HCT116 (cell line): ENCODE results near the gene SMARCE1. TPM values are rescaled to one million over a fixed set of nuclear protein-coding genes. Genes with fewer than 3 reads are reported as not detected.

ENCODE experiments used
- ATAC-seq: fragments of 200-7000 bp; cut with Tn5 transposase; 2 replicates; pipeline ENCODE4 v1.9.1; 2020; ENCODE audit warnings: mild to moderate bottlenecking, moderate library complexity
- BruUV-seq: library from RNA; stranded (reverse); fragments of 400-500 nt; replicated peaks from 2 replicates; lab custom pipeline; 2021; lab: Mats Ljungman, UMichigan
- CTCF ChIA-PET: fragments of 300-600 bp; sonication (Branson Sonifier 250); formaldehyde crosslinking; loops from one replicate; lab custom pipeline; 2021; ENCODE audit warnings: antibody characterized with exemption; lab: Charles Lee
- POLR2A ChIA-PET: fragments of 300-600, 350-600 bp; sonication (Branson Sonifier 250); formaldehyde crosslinking; loops from one replicate; lab custom pipeline; 2021; ENCODE audit warnings: antibody characterized with exemption; lab: Charles Lee
- RAD21 ChIA-PET, 2 experiments: fragments of 300-600 bp; sonication (Branson Sonifier 250); formaldehyde crosslinking; loops; one replicate each; lab custom pipeline; 2023; ENCODE audit warnings: low total read pairs in 2 of 2; ENCODE audit not compliant: uncharacterized antibody in 2 of 2, unreplicated experiment in 2 of 2, low non-redundant PET in 1 of 2; lab: Charles Lee
- DNase-seq: peaks from one replicate; pipeline ENCODE4 v3.0.0-alpha.2; 2010; ENCODE audit warnings: low read depth, low spot score
- H2AFZ ChIP-seq: fragments of 200-600 bp; shearing (Covaris generic), sonication (generic); 2 replicates; pipeline ENCODE4 v1.6.1; 2017; ENCODE audit warnings: low read depth, mixed run types, mixed read lengths, antibody characterized with exemption, low read length; ENCODE audit not compliant: poor library complexity, severe bottlenecking
- H3K27ac ChIP-seq: 2 replicates; pipeline ENCODE4 v1.5.1; 2012; ENCODE audit warnings: low read depth, low read length
- H3K27me3 ChIP-seq: fragments of 200-600 bp; sonication (generic); 2 replicates; pipeline ENCODE4 v1.6.1; 2016; ENCODE audit warnings: mixed run types, low read length, mixed read lengths; ENCODE audit not compliant: insufficient read depth
- H3K36me3 ChIP-seq, 2 experiments: fragments of 200-500 bp in 1 of 2; fragments of 200-600 bp in 1 of 2; sonication (Bioruptor generic) in 1 of 2; sonication (generic) in 1 of 2; 2 replicates each; pipeline versions ENCODE4 v1.5.1 to v1.6.1; 2014 to 2016; ENCODE audit warnings: low read length in 2 of 2, inconsistent platforms in 1 of 2, mixed read lengths in 1 of 2, mixed run types in 1 of 2; ENCODE audit not compliant: insufficient read depth in 2 of 2, control insufficient read depth in 1 of 2
- H3K4me1 ChIP-seq, 2 experiments: fragments of 200-600 bp in 1 of 2; sonication (generic) in 1 of 2; 2 replicates each; pipeline versions ENCODE4 v1.5.1 to v1.6.1; 2012 to 2017; ENCODE audit warnings: low read length in 2 of 2, inconsistent platforms in 1 of 2, mild to moderate bottlenecking in 1 of 2, mixed read lengths in 1 of 2, mixed run types in 1 of 2, moderate library complexity in 1 of 2; ENCODE audit not compliant: insufficient read depth in 2 of 2, control insufficient read depth in 1 of 2
- H3K4me2 ChIP-seq: fragments of 200-600 bp; sonication (generic); 2 replicates; pipeline ENCODE4 v1.6.1; 2017; ENCODE audit warnings: mixed run types, low read length, mixed read lengths
- H3K4me3 ChIP-seq, 2 experiments: fragments of 200-600 bp in 1 of 2; sonication (generic) in 1 of 2; replicated peaks in 1 of 2; 2 replicates each; pipeline ENCODE4 v1.5.1; 2011 to 2016; ENCODE audit warnings: low read length in 2 of 2, control low read depth in 1 of 2, low read depth in 1 of 2, mild to moderate bottlenecking in 1 of 2, mixed read lengths in 1 of 2, mixed run types in 1 of 2
- H3K79me2 ChIP-seq: fragments of 200-600 bp; sonication (generic); 2 replicates; pipeline ENCODE4 v1.6.1; 2017; ENCODE audit warnings: mild to moderate bottlenecking, mixed run types, low read length, moderate library complexity, mixed read lengths; ENCODE audit not compliant: insufficient read depth
- H3K9ac ChIP-seq: fragments of 200-600 bp; sonication (generic); 2 replicates; pipeline ENCODE4 v1.6.1; 2016; ENCODE audit warnings: low read length, mixed read lengths
- H3K9me2 ChIP-seq: fragments of 200-600 bp; sonication (generic), shearing (Covaris generic); 2 replicates; pipeline ENCODE4 v1.6.1; 2017; ENCODE audit warnings: mixed run types, mild to moderate bottlenecking, moderate library complexity; ENCODE audit not compliant: insufficient read depth
- H3K9me3 ChIP-seq, 2 experiments: fragments of 200-500 bp in 1 of 2; fragments of 200-600 bp in 1 of 2; sonication (Bioruptor generic) in 1 of 2; sonication (generic) in 1 of 2; 2 replicates each; pipeline ENCODE4 v1.6.1; 2014 to 2017; ENCODE audit warnings: low read length in 2 of 2, mixed read lengths in 2 of 2, inconsistent platforms in 1 of 2, low read depth in 1 of 2, mild to moderate bottlenecking in 1 of 2, mixed run types in 1 of 2, moderate library complexity in 1 of 2; ENCODE audit not compliant: control insufficient read depth in 1 of 2, insufficient read depth in 1 of 2
- H4K20me1 ChIP-seq: fragments of 200-600 bp; sonication (generic), shearing (Covaris generic); 2 replicates; pipeline ENCODE4 v1.6.1; 2017; ENCODE audit warnings: mixed run types, mild to moderate bottlenecking, moderate library complexity; ENCODE audit not compliant: insufficient read depth
- RAD21 ChIP-seq: IDR thresholded peaks from 2 replicates; pipeline ENCODE4 v1.6.1; 2012; ENCODE audit warnings: low read depth, mild to moderate bottlenecking
- YY1 ChIP-seq: IDR thresholded peaks from 2 replicates; pipeline ENCODE4 v1.6.1; 2011; ENCODE audit warnings: low read length, low read depth, moderate library complexity, mild to moderate bottlenecking; ENCODE audit not compliant: insufficient replicate concordance; ENCODE audit errors: extremely low read depth
- intact Hi-C: fragments of 100-400 bp; cut with micrococcal nuclease; formaldehyde crosslinking; loops from 2 replicates; pipeline ENCODE4 v1.10.0; 2022
- total RNA-seq: library from RNA; stranded (reverse); gene quantifications from one replicate; pipeline ENCODE4 v1.2.1, GENCODE V29; 2021; ENCODE audit not compliant: unreplicated experiment
- TF ChIP-seq, protein P1 (sequence below), 3 experiments: fragments of 200-600 bp in 1 of 3; sonication (generic) in 1 of 3; IDR thresholded peaks in 2 of 3; conservative IDR thresholded peaks in 1 of 3; 2 replicates each; pipeline ENCODE4 v1.5.1; 2012 to 2017; ENCODE audit warnings: low read depth in 2 of 3, low read length in 2 of 3, antibody characterized with exemption in 1 of 3, borderline replicate concordance in 1 of 3, control low read depth in 1 of 3, mild to moderate bottlenecking in 1 of 3, mixed read lengths in 1 of 3, mixed run types in 1 of 3, moderate library complexity in 1 of 3; ENCODE audit not compliant: insufficient read depth in 1 of 3
- TF ChIP-seq, protein P2 (sequence below): IDR thresholded peaks from 2 replicates; pipeline ENCODE4 v1.6.1; 2012

The SMARCE1 gene
- total RNA-seq, 1 experiment from 2014 or later, result 136 TPM

DNA sequence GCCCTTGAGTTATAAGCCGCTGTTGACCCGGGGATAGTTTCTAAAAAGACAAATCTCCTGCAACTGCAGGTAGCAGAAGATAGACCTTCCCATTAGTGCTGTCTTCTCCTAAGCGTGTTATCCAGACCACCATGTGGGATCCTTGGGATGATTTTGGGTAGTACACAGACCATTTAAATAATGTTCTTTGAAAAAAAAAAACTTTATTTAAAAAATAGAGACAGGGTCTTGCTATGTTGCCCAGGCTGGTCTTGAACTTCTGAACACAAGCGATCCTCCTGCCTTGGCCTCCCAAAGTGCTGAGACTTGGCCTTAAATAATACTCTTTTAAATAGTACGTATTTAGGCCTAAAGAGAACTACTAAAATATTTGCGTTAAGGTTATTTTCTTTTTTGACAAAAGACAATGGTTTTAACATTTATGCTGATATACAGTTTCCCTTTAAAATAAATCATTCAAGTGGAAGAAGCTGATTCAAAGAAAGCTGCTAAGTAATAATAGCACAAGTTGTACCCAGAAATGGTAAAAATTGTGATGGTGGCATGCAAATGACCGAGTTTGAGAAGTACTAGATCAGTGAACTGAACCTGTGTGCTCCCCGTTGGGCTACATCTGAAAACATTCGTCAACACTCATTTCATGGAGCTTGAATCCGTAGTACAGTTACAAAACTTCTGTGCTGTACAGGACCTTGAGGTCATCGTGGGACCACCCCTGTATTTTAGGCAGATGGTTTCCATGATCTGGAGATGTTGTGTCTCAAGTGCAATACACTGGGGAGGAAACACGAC is 24.0 kb downstream of the SMARCE1 start:
- ATAC-seq (no peak), DNase-seq (no peak)
- TF ChIP-seq, protein P1, sequence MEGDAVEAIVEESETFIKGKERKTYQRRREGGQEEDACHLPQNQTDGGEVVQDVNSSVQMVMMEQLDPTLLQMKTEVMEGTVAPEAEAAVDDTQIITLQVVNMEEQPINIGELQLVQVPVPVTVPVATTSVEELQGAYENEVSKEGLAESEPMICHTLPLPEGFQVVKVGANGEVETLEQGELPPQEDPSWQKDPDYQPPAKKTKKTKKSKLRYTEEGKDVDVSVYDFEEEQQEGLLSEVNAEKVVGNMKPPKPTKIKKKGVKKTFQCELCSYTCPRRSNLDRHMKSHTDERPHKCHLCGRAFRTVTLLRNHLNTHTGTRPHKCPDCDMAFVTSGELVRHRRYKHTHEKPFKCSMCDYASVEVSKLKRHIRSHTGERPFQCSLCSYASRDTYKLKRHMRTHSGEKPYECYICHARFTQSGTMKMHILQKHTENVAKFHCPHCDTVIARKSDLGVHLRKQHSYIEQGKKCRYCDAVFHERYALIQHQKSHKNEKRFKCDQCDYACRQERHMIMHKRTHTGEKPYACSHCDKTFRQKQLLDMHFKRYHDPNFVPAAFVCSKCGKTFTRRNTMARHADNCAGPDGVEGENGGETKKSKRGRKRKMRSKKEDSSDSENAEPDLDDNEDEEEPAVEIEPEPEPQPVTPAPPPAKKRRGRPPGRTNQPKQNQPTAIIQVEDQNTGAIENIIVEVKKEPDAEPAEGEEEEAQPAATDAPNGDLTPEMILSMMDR (IDR thresholded peaks at IDR 0.05 in 2 of 3, conservative IDR thresholded peaks at IDR 0.05 in 1 of 3; ENCODE audit: borderline replicate concordance in 1 of 3, insufficient read depth in 1 of 3, low read depth in 2 of 3, low read length in 2 of 3), result no peak
- TF ChIP-seq, protein P2, sequence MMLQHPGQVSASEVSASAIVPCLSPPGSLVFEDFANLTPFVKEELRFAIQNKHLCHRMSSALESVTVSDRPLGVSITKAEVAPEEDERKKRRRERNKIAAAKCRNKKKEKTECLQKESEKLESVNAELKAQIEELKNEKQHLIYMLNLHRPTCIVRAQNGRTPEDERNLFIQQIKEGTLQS, result no peak
- TF ChIP-seq YY1 (no peak), RAD21 (no peak)
- no peak overlapping the region for H2AFZ ChIP-seq
- no peaks in the 10 kb centered on the region for H3K9me3 ChIP-seq
- ChIA-PET POLR2A (no interaction called here), CTCF (interaction anchor here (1.6 kb wide), 1 partner anchor 1025 kb away, joined by 4 read pairs; no protein-coding TSS in a partner anchor), RAD21 (no interaction called here)
- intact Hi-C loops, result loop anchor here (5.0 to 10.0 kb wide), 2 partner anchors 701 to 1024 kb away; no protein-coding TSS in a partner anchor
- H3K79me2 ChIP-seq, result no peaks in the 10 kb centered on the region
- H3K4me3 ChIP-seq, result no peak overlapping the region
- no TSS peak for BruUV-seq
- H3K4me2 ChIP-seq, result no peak overlapping the region
- H4K20me1 ChIP-seq, result no peaks in the 10 kb centered on the region
- H3K27me3 ChIP-seq, result no peaks in the 10 kb centered on the region
- H3K27ac ChIP-seq, result no peak overlapping the region
- no peaks in the 10 kb centered on the region for H3K9me2 ChIP-seq
- H3K9ac ChIP-seq, result no peak overlapping the region
- H3K4me1 ChIP-seq, result peaks cover 2 to 8% of the 10 kb centered on the region in 2 experiments; a peak in 3 of 4 replicates
- peaks cover 12 to 15% of the 10 kb centered on the region in 2 experiments; a peak in 3 of 4 replicates for H3K36me3 ChIP-seq
